ENCODE results near the gene TBC1D20.

Gene TBC1D20

GRCh38 chr20:420721-421574 is 41.4 kb downstream of the TBC1D20 start:
- DNase-seq (ENCODE audit: low spot score): no peak

GRCh38 chr20:420166-420620 is 42.1 kb downstream of the TBC1D20 start:
- DNase-seq (ENCODE audit: low spot score): no peak

- no peak for DNase-seq (ENCODE audit: low spot score)
Measured at GRCh38 chr20:419556-420165, 42.7 kb downstream of the TBC1D20 start.

- no peak for DNase-seq (ENCODE audit: low spot score)
Measured at GRCh38 chr20:418858-419365, 43.4 kb downstream of the TBC1D20 start.

GRCh38 chr20:417801-418342 is 44.5 kb downstream of the TBC1D20 start:
- DNase-seq (ENCODE audit: low spot score): no peak

GRCh38 chr20:416950-417800 is 45.2 kb downstream of the TBC1D20 start:
- DNase-seq (ENCODE audit: low spot score): no peak

GRCh38 chr20:415820-416322 is 46.5 kb downstream of the TBC1D20 start:
- no peak for DNase-seq (ENCODE audit: low spot score)

GRCh38 chr20:414161-414560 is 48.2 kb downstream of the TBC1D20 start:
- DNase-seq (ENCODE audit: low spot score): no peak

- no peak for DNase-seq (ENCODE audit: low spot score)
Measured at GRCh38 chr20:412081-412480, 50.3 kb downstream of the TBC1D20 start.

GRCh38 chr20:409697-410559 is 52.4 kb downstream of the TBC1D20 start:
- no peak for DNase-seq (ENCODE audit: low spot score)

- no peak for DNase-seq (ENCODE audit: low spot score)
Measured at GRCh38 chr20:408843-409696, 53.3 kb downstream of the TBC1D20 start.

GRCh38 chr20:407953-408842 is 54.1 kb downstream of the TBC1D20 start, which contains the start of gene RBCK1:
Gene RBCK1 (plus strand): TSS chr20:408299. CDS start chr20:408758, 459 bp downstream.
- DNase-seq (ENCODE audit: low spot score): peak; percentile 72

- DNase-seq (ENCODE audit: low spot score): peak; percentile 84
Measured at GRCh38 chr20:407133-407952, 55.0 kb downstream of the TBC1D20 start.

GRCh38 chr20:406200-407132 is 55.9 kb downstream of the TBC1D20 start:
- no peak for DNase-seq (ENCODE audit: low spot score)

GRCh38 chr20:404088-404487 is 58.2 kb downstream of the TBC1D20 start:
- DNase-seq (ENCODE audit: low spot score): no peak

GRCh38 chr20:403582-403957 is 58.8 kb downstream of the TBC1D20 start:
- DNase-seq (ENCODE audit: low spot score): no peak
